NCI-H2171 (cell line): ENCODE results near the gene DDX25.

Source experiments
- DNase-seq: peaks from one replicate; lab custom pipeline; 2025; lab: John Stamatoyannopoulos, UW

Gene DDX25

GRCh38 chr11:125978181-125978716, 73.9 kb downstream of the DDX25 start:
- no peak for DNase-seq
